ENCODE data around the gene CD9. TPM values are rescaled to one million over a fixed set of nuclear protein-coding genes. Genes with fewer than 3 reads are reported as not detected.

Gene CD9
- polyA plus RNA-seq, 1 donor from 2014 or later = not detected

DNA sequence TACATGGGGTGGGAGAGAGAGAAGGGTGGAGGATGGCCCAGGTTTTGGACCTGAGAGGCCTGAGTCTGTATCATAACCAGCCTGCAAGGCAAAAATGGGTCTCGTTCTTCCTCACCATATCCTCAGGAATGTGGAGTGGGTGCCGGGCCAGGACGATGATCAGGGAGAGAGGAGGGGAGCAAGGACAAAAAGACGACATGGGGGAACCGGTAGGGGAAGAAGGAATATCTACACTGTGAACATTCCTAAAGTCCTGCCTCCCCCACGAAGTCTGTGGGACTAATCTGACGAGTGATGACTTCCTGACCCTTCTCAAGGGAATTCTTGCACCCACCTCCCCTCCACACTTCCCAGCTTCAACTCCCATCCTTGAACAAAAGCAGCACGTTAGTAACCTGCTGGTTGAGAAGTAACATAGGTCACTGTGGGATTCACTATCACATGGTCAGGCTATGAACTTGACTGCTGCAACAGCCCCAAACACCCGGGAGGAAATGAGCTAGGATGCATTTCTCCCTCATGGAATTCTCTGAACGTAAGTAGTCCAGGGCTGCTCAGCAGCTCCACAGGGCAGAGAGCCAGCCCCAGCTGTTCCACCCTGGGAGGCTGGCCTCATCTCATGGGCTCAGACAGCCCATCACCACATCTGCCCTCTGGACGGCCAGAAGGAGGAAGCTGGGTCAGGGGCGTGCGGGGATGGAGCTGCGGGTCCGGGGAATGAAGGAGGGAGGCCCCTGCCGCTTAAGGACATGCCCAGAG, 38.9 kb upstream of the CD9 start:
- no peak for TF ChIP-seq POLR2AphosphoS5 (IDR thresholded peaks at IDR 0.05)
- TF ChIP-seq EP300 (conservative IDR thresholded peaks at IDR 0.05; ENCODE audit: poor library complexity, severe bottlenecking) = no peak
- TF ChIP-seq, protein P1, sequence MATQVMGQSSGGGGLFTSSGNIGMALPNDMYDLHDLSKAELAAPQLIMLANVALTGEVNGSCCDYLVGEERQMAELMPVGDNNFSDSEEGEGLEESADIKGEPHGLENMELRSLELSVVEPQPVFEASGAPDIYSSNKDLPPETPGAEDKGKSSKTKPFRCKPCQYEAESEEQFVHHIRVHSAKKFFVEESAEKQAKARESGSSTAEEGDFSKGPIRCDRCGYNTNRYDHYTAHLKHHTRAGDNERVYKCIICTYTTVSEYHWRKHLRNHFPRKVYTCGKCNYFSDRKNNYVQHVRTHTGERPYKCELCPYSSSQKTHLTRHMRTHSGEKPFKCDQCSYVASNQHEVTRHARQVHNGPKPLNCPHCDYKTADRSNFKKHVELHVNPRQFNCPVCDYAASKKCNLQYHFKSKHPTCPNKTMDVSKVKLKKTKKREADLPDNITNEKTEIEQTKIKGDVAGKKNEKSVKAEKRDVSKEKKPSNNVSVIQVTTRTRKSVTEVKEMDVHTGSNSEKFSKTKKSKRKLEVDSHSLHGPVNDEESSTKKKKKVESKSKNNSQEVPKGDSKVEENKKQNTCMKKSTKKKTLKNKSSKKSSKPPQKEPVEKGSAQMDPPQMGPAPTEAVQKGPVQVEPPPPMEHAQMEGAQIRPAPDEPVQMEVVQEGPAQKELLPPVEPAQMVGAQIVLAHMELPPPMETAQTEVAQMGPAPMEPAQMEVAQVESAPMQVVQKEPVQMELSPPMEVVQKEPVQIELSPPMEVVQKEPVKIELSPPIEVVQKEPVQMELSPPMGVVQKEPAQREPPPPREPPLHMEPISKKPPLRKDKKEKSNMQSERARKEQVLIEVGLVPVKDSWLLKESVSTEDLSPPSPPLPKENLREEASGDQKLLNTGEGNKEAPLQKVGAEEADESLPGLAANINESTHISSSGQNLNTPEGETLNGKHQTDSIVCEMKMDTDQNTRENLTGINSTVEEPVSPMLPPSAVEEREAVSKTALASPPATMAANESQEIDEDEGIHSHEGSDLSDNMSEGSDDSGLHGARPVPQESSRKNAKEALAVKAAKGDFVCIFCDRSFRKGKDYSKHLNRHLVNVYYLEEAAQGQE (IDR thresholded peaks at IDR 0.05; ENCODE audit: borderline replicate concordance) = no peak
- no peak for TF ChIP-seq MXI1 (conservative IDR thresholded peaks at IDR 0.05; ENCODE audit: poor library complexity, severe bottlenecking)
- TF ChIP-seq EZH2 (IDR thresholded peaks at IDR 0.05; ENCODE audit: borderline replicate concordance, insufficient read depth, low read length, poor library complexity, severe bottlenecking) = no peak
- TF ChIP-seq SMC3 (conservative IDR thresholded peaks at IDR 0.05; ENCODE audit: poor library complexity) = no peak
- H3K36me3 ChIP-seq (ENCODE audit: insufficient read depth, low read length) = no peaks in the 10 kb centered on the region
- no peak overlapping the region for H2AFZ ChIP-seq (ENCODE audit: low read depth, low read length)
- no peaks in the 10 kb centered on the region for H4K20me1 ChIP-seq (ENCODE audit: insufficient read depth)
- H3K79me2 ChIP-seq (replicated peaks; ENCODE audit: insufficient read depth, low read length) = no peaks in the 10 kb centered on the region
- H3K27me3 ChIP-seq (ENCODE audit: insufficient read depth, low read depth, low read length) = no peaks in the 10 kb centered on the region
- H3K4me3 ChIP-seq (ENCODE audit: low read length) = no peak overlapping the region
- no peaks in the 10 kb centered on the region for H3F3A ChIP-seq (ENCODE audit: insufficient read depth, low read length, poor library complexity, severe bottlenecking)
- H3K4me2 ChIP-seq (ENCODE audit: low read length) = no peak overlapping the region
- no peaks in the 10 kb centered on the region for H3K9me3 ChIP-seq (ENCODE audit: low read length)
- H3K9ac ChIP-seq (ENCODE audit: low read length) = no peak overlapping the region
- no peaks in the 10 kb centered on the region for H3K9me2 ChIP-seq (ENCODE audit: insufficient read depth, low read length)
- no peak overlapping the region for H3K27ac ChIP-seq (ENCODE audit: low read length)

DNA sequence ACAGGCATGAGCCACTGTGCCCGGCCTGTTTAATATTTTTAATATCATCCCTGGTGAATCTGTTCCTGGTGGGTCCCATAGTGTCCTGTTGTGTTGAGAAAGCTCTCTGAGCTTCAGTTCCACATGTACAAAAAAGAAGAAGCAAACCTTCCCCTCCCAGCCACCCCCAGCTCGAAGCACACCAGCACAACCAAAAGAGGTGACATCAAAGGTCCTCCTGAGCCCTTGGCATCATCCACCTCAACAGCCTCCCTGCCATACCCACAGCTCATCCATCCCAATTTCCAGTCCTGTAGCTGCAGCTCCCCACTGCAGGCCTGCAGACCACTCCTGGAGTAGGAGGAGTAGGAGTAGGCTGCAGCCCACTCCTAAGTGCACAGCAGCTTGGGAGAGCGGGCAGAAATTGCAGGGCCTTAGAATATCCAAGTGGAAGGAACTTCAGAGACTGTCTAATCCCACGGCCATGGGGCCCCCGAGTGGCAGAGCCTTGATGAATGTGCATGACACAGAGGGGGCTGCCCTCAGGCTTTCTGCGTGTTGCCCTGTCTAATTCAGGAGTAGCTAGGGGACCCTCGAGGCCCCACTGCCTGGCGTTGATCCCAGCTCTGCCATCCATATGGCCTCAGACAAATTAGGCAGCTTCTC, 36.7 kb upstream of the CD9 start:
- Histone ChIP-seq H3K27ac (ENCODE audit: low read length) (no peak overlapping the region), H3K4me2 (ENCODE audit: low read length) (no peak overlapping the region), H3K9ac (ENCODE audit: low read length) (no peak overlapping the region), H3K4me3 (ENCODE audit: low read length) (no peak overlapping the region), H3K79me2 (replicated peaks; ENCODE audit: insufficient read depth, low read length) (no peaks in the 10 kb centered on the region), H4K20me1 (ENCODE audit: insufficient read depth) (no peaks in the 10 kb centered on the region), H3K36me3 (ENCODE audit: insufficient read depth, low read length) (no peaks in the 10 kb centered on the region), H3K9me2 (ENCODE audit: insufficient read depth, low read length) (no peaks in the 10 kb centered on the region), H3K9me3 (ENCODE audit: low read length) (no peaks in the 10 kb centered on the region), H2AFZ (ENCODE audit: low read depth, low read length) (no peak overlapping the region), H3F3A (ENCODE audit: insufficient read depth, low read length, poor library complexity, severe bottlenecking) (no peaks in the 10 kb centered on the region), H3K27me3 (ENCODE audit: insufficient read depth, low read depth, low read length) (no peaks in the 10 kb centered on the region)
- TF ChIP-seq TAF1 (IDR thresholded peaks at IDR 0.05; ENCODE audit: low read depth) (no peak), SMC3 (conservative IDR thresholded peaks at IDR 0.05; ENCODE audit: poor library complexity) (no peak)
- TF ChIP-seq, protein P2, sequence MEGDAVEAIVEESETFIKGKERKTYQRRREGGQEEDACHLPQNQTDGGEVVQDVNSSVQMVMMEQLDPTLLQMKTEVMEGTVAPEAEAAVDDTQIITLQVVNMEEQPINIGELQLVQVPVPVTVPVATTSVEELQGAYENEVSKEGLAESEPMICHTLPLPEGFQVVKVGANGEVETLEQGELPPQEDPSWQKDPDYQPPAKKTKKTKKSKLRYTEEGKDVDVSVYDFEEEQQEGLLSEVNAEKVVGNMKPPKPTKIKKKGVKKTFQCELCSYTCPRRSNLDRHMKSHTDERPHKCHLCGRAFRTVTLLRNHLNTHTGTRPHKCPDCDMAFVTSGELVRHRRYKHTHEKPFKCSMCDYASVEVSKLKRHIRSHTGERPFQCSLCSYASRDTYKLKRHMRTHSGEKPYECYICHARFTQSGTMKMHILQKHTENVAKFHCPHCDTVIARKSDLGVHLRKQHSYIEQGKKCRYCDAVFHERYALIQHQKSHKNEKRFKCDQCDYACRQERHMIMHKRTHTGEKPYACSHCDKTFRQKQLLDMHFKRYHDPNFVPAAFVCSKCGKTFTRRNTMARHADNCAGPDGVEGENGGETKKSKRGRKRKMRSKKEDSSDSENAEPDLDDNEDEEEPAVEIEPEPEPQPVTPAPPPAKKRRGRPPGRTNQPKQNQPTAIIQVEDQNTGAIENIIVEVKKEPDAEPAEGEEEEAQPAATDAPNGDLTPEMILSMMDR (IDR thresholded peaks at IDR 0.05; ENCODE audit: poor library complexity, severe bottlenecking) = no peak
